22Rv1 (cell line): ENCODE measurements around the gene CXCL14.

Experiments used
- CTCF ChIP-seq: fragments of 450-650 bp; IDR thresholded peaks from 2 replicates; pipeline ENCODE4 v1.5.1; 2017; ENCODE audit warnings: mild to moderate bottlenecking
- ZFX ChIP-seq: fragments of 450-650 bp; IDR thresholded peaks from 2 replicates; pipeline ENCODE4 v1.6.1; 2017; ENCODE audit warnings: antibody characterized with exemption, borderline replicate concordance

- TF ChIP-seq CTCF, result no peak
- TF ChIP-seq ZFX, result no peak
Measured at GRCh38 chr5:135574493-135574892, 4.3 kb downstream of the CXCL14 start.
